Trophoblast cell (in vitro differentiated cells and primary cell): ENCODE data around the gene SCAPER.

Experiments used
- DNase-seq, 2 donors: peaks; one replicate each; pipeline ENCODE4 v3.0.0-alpha.2; 2016
- H2AFZ ChIP-seq: 2 replicates; pipeline ENCODE4 v1.6.1; 2013; ENCODE audit warnings: low read length, moderate library complexity, mild to moderate bottlenecking; ENCODE audit not compliant: insufficient read depth, poor library complexity
- H2AK5ac ChIP-seq: 2 replicates; pipeline ENCODE4 v1.6.1; 2013; ENCODE audit warnings: mild to moderate bottlenecking, low read length
- H2BK120ac ChIP-seq: 2 replicates; pipeline ENCODE4 v1.6.1; 2013; ENCODE audit warnings: low read length, mild to moderate bottlenecking, moderate library complexity; ENCODE audit not compliant: insufficient read depth, poor library complexity
- H2BK12ac ChIP-seq: 2 replicates; pipeline ENCODE4 v1.6.1; 2013; ENCODE audit warnings: mild to moderate bottlenecking, low read length, moderate library complexity
- H2BK5ac ChIP-seq: 2 replicates; pipeline ENCODE4 v1.6.1; 2013; ENCODE audit warnings: low read length, low read depth, moderate library complexity, mild to moderate bottlenecking; ENCODE audit not compliant: poor library complexity
- H3K14ac ChIP-seq: 2 replicates; pipeline ENCODE4 v1.6.1; 2013; ENCODE audit warnings: mild to moderate bottlenecking, low read length
- H3K18ac ChIP-seq: 2 replicates; pipeline ENCODE4 v1.6.1; 2013; ENCODE audit warnings: mild to moderate bottlenecking, low read length
- H3K23ac ChIP-seq: 2 replicates; pipeline ENCODE4 v1.6.1; 2013; ENCODE audit warnings: low read length
- H3K27ac ChIP-seq: 2 replicates; pipeline ENCODE4 v1.5.1; 2013; ENCODE audit warnings: low read depth, mild to moderate bottlenecking, inconsistent platforms, low read length, moderate library complexity
- H3K27me3 ChIP-seq: 2 replicates; pipeline ENCODE4 v1.6.1; 2013; ENCODE audit warnings: inconsistent platforms, mild to moderate bottlenecking, low read length, moderate library complexity; ENCODE audit not compliant: insufficient read depth
- H3K36me3 ChIP-seq, 2 experiments: 1 replicate in 1 of 2; 2 replicates in 1 of 2; pipeline ENCODE4 v1.6.1; 2013; ENCODE audit warnings: low read length in 2 of 2, mild to moderate bottlenecking in 2 of 2, moderate library complexity in 1 of 2; ENCODE audit not compliant: insufficient read depth in 2 of 2, control insufficient read depth in 1 of 2
- H3K4ac ChIP-seq: 2 replicates; pipeline ENCODE4 v1.6.1; 2013; ENCODE audit warnings: low read depth, mild to moderate bottlenecking, low read length, moderate library complexity
- H3K4me1 ChIP-seq, 2 experiments: 1 replicate in 1 of 2; 2 replicates in 1 of 2; pipeline ENCODE4 v1.6.1; 2013; ENCODE audit warnings: low read length in 2 of 2, mild to moderate bottlenecking in 2 of 2, moderate library complexity in 1 of 2; ENCODE audit not compliant: insufficient read depth in 2 of 2, control insufficient read depth in 1 of 2
- H3K4me2 ChIP-seq: 2 replicates; pipeline ENCODE4 v1.6.1; 2013; ENCODE audit warnings: inconsistent platforms, mild to moderate bottlenecking, low read length, moderate library complexity
- H3K4me3 ChIP-seq: 2 replicates; pipeline ENCODE4 v1.5.1; 2013; ENCODE audit warnings: mild to moderate bottlenecking, low read depth, low read length, inconsistent platforms
- H3K79me1 ChIP-seq: one replicate; pipeline ENCODE4 v1.6.1; 2013; ENCODE audit warnings: low read length
- H3K79me2 ChIP-seq: 2 replicates; pipeline ENCODE4 v1.6.1; 2013; ENCODE audit warnings: low read length, mild to moderate bottlenecking; ENCODE audit not compliant: control insufficient read depth, insufficient read depth, poor library complexity
- H3K9ac ChIP-seq: 2 replicates; pipeline ENCODE4 v1.6.1; 2013; ENCODE audit warnings: mild to moderate bottlenecking, low read length
- H3K9me3 ChIP-seq: 2 replicates; pipeline ENCODE4 v1.6.1; 2013; ENCODE audit warnings: low read depth, mild to moderate bottlenecking, control low read depth, inconsistent platforms, low read length; ENCODE audit not compliant: insufficient read depth
- H4K12ac ChIP-seq: 2 replicates; pipeline ENCODE4 v1.6.1; 2013; ENCODE audit warnings: low read depth, mild to moderate bottlenecking, low read length, moderate library complexity
- H4K8ac ChIP-seq: 2 replicates; pipeline ENCODE4 v1.6.1; 2013; ENCODE audit warnings: low read depth, mild to moderate bottlenecking, low read length, moderate library complexity
- H4K91ac ChIP-seq: one replicate; pipeline ENCODE4 v1.6.1; 2013; ENCODE audit warnings: low read depth, mild to moderate bottlenecking, low read length, moderate library complexity
- WGBS: extraction: QIAGEN DNeasy Blood & Tissue Kit; methylation state at CpG from one replicate; pipeline ENCODE4 v1.1.7; 2013; ENCODE audit warnings: missing lambda C conversion rate; ENCODE audit not compliant: insufficient read length, insufficient coverage; ENCODE audit errors: extremely low coverage; 5-methylcytosine and 5-hydroxymethylcytosine counted together

The SCAPER gene

GRCh38 chr15:76555247-76555646 is 349.9 kb downstream of the SCAPER start:
- no peak overlapping the region for H3K18ac ChIP-seq
- H3K4me3 ChIP-seq, result no peak overlapping the region
- no peaks in the 10 kb centered on the region for H3K27me3 ChIP-seq
- H3K9me3 ChIP-seq, result peaks cover 4% of the 10 kb centered on the region
- no peak overlapping the region for H3K9ac ChIP-seq
- no peak overlapping the region for H3K4ac ChIP-seq
- WGBS, result no CpG with 5 or more reads among the region's 1 CpG
- H3K79me2 ChIP-seq, result peaks cover 3% of the 10 kb centered on the region
- no peak overlapping the region for H4K12ac ChIP-seq
- H3K4me1 ChIP-seq, result peaks cover 2 to 3% of the 10 kb centered on the region in 2 experiments
- H3K36me3 ChIP-seq, result no peaks in the 10 kb centered on the region
- H3K79me1 ChIP-seq, result no peaks in the 10 kb centered on the region
- no peak overlapping the region for H2BK5ac ChIP-seq
- H2AFZ ChIP-seq, result no peak overlapping the region
- no peak overlapping the region for H4K91ac ChIP-seq
- H2BK120ac ChIP-seq, result no peak overlapping the region
- no peak overlapping the region for H4K8ac ChIP-seq
- no peak overlapping the region for H3K4me2 ChIP-seq
- H2BK12ac ChIP-seq, result no peak overlapping the region
- H2AK5ac ChIP-seq, result no peak overlapping the region
- no peak overlapping the region for H3K27ac ChIP-seq
- no peak overlapping the region for H3K23ac ChIP-seq
- no peak overlapping the region for H3K14ac ChIP-seq
- DNase-seq, result no peak

DNA sequence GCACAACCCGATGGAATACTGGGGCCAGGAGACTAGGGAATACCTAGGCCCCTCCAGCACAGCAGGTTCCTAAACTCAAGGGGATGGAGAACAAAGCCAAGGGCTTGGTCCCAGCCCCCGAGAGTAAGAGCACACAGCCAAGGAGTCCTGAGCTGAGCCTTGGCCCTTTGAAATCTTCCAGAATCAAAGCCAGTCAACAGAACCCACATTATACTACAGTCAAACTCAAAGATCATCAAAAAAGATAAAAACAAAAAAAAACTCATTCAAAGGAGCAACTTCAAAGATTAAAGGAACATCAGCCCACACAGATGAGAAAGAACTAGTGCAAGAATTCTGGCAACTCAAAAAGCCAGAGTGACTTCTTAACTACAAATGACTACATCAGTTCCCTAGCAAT is 351.6 kb downstream of the SCAPER start:
- Histone ChIP-seq H2BK120ac (no peak overlapping the region), H3K14ac (no peak overlapping the region), H3K18ac (no peak overlapping the region), H2AK5ac (no peak overlapping the region), H3K23ac (no peak overlapping the region), H4K91ac (no peak overlapping the region), H2BK12ac (no peak overlapping the region), H2AFZ (no peak overlapping the region), H3K4me3 (no peak overlapping the region), H3K4me2 (no peak overlapping the region), H2BK5ac (no peak overlapping the region), H3K27me3 (no peaks in the 10 kb centered on the region), H3K4ac (no peak overlapping the region), H3K9me3 (peaks cover 4% of the 10 kb centered on the region), H4K8ac (no peak overlapping the region), H3K9ac (no peak overlapping the region), H4K12ac (no peak overlapping the region), H3K4me1 (peaks cover 2 to 3% of the 10 kb centered on the region in 2 experiments), H3K79me2 (peaks cover 3% of the 10 kb centered on the region), H3K36me3 (no peaks in the 10 kb centered on the region), H3K27ac (no peak overlapping the region), H3K79me1 (no peaks in the 10 kb centered on the region)
- no CpG with 5 or more reads among the region's 2 CpGs for WGBS
- peak in 1 of 2 donors; percentile 47 for DNase-seq

DNA sequence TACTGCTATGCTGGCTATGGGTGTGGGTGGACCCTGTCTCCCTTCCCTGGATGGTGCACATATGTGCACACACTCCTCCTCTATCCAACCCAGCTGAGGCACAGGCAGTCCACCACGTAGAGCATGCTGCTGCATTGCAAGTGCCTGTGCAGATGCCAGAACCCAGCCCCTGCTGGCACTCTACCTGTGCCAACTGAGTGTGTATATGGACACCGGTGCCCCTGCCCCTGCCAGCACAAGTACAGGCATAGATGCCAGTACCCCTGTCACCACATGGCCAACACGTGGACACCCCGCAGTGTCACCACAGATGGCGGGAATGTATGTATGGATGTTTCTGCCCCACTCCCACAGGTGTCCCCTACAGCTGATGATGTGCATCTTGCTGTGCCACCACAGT is 352.0 kb downstream of the SCAPER start:
- Histone ChIP-seq H3K9me3 (peaks cover 4% of the 10 kb centered on the region), H2AFZ (no peak overlapping the region), H2BK5ac (no peak overlapping the region), H3K79me2 (peaks cover 3% of the 10 kb centered on the region), H3K18ac (no peak overlapping the region), H3K27me3 (no peaks in the 10 kb centered on the region), H4K12ac (no peak overlapping the region), H4K8ac (no peak overlapping the region), H3K14ac (no peak overlapping the region), H3K4me1 (peaks cover 2 to 3% of the 10 kb centered on the region in 2 experiments), H2BK12ac (no peak overlapping the region), H3K4me3 (no peak overlapping the region), H3K36me3 (no peaks in the 10 kb centered on the region), H4K91ac (no peak overlapping the region), H3K9ac (no peak overlapping the region), H3K4ac (no peak overlapping the region), H2BK120ac (no peak overlapping the region), H3K23ac (no peak overlapping the region), H2AK5ac (no peak overlapping the region), H3K27ac (no peak overlapping the region), H3K4me2 (no peak overlapping the region), H3K79me1 (no peaks in the 10 kb centered on the region)
- DNase-seq, result no peak
- WGBS, result no CpG with 5 or more reads among the region's 5 CpGs

GRCh38 chr15:76546805-76547204 is 358.3 kb downstream of the SCAPER start:
- H3K9me3 ChIP-seq, result no peaks in the 10 kb centered on the region
- DNase-seq, result no peak
- no peak overlapping the region for H3K9ac ChIP-seq
- no peak overlapping the region for H2BK120ac ChIP-seq
- H3K27ac ChIP-seq, result no peak overlapping the region
- no peak overlapping the region for H2AFZ ChIP-seq
- H3K4me3 ChIP-seq, result no peak overlapping the region
- no peak overlapping the region for H2BK5ac ChIP-seq
- no peak overlapping the region for H4K91ac ChIP-seq
- WGBS, result no CpG with 5 or more reads among the region's 2 CpGs
- H2BK12ac ChIP-seq, result no peak overlapping the region
- H3K79me2 ChIP-seq, result no peaks in the 10 kb centered on the region
- H3K36me3 ChIP-seq, result no peaks in the 10 kb centered on the region
- no peak overlapping the region for H3K18ac ChIP-seq
- H4K8ac ChIP-seq, result no peak overlapping the region
- no peak overlapping the region for H3K4ac ChIP-seq
- H3K14ac ChIP-seq, result no peak overlapping the region
- H3K27me3 ChIP-seq, result no peaks in the 10 kb centered on the region
- no peak overlapping the region for H3K4me2 ChIP-seq
- H3K4me1 ChIP-seq, result no peaks in the 10 kb centered on the region
- H3K79me1 ChIP-seq, result no peaks in the 10 kb centered on the region
- no peak overlapping the region for H4K12ac ChIP-seq
- H2AK5ac ChIP-seq, result no peak overlapping the region
- no peak overlapping the region for H3K23ac ChIP-seq
